HG03521 (cell line): Measurements from ENCODE around the gene COL26A1.

ENCODE experiments used
- ATAC-seq: cut with Tn5 transposase; IDR thresholded peaks from one replicate; pipeline ENCODE4 v1.9.1; 2021; ENCODE audit warnings: mild to moderate bottlenecking, moderate library complexity; ENCODE audit not compliant: unreplicated experiment

COL26A1 gene

DNA sequence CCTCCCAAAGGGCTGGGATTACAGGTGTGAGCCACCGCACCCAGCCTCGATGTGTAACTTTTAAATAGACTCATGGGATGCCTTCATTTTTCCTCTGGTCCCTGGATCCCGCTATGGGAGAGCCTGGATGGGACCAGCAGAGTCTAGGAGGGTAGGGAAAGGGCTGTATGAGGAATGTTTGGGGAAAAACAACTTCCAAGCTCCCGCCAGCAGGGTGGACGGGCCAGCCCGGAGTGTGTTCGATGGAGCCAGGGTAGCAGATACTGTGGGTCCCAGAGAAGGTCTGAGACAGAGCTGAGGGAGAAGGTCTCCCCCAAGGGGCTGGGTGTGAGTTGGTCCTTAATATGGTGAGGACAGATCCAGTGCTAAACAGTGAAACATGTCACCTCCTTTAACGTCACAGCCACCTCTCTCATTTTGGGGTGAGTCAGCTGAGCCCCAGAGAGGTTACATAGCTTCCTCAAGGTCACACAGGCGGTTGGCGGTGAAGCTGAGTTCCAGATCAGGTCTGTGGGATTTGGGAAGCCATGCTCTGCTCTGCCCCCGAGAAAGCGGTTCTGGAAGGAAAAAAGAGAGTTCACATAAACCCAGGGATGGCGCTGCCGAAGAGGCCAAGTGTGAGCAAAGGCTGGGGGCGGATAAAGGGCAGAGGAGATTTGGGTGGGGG, 200.0 kb downstream of the COL26A1 start:
- ATAC-seq, result no peak

- ATAC-seq, result no peak
Measured at GRCh38 chr7:101563198-101563901, 200.7 kb downstream of the COL26A1 start.

GRCh38 chr7:101563943-101564777, 201.5 kb downstream of the COL26A1 start:
- ATAC-seq, result no peak

DNA sequence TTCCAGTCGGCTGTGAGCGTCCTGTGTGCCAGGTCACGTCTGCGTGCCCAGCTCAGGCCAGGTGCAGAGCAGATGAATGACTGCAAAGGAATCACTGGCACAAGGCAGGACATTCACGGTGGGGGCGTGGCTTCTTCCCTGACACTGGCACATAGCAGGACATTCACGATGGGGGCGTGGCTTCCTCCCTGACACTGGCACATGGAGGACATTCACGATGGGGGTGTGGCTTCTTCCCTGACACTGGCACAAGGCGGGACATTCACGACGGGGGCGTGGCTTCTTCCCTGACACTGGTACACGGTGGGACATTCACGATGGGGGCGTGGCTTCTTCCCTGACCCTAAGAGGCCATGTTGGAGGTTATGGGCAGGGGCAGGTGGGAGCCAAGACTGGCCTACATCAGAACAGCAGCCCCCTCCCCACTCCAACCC, 202.1 kb downstream of the COL26A1 start:
- ATAC-seq, result no peak

GRCh38 chr7:101565601-101566209, 203.0 kb downstream of the COL26A1 start:
- no peak for ATAC-seq

DNA sequence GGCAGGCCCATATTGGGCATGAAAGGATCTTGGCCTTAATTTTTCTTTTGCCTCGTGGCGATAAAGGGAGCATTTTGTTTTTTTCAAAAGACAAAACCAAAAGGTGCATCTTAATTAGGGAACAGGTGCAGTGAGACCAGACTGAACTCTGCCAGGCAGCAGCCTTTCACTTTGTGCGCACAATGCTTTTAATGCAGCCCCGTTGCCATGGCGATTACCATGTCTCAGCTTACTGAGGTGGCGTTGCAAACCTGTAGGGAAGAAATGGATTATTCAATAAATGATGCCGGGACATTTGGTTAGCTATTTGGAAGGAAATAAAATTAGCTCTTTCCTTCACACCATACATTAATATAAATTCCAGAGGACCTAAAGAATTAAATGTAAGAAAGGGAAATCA, 204.6 kb downstream of the COL26A1 start:
- ATAC-seq, result no peak

DNA sequence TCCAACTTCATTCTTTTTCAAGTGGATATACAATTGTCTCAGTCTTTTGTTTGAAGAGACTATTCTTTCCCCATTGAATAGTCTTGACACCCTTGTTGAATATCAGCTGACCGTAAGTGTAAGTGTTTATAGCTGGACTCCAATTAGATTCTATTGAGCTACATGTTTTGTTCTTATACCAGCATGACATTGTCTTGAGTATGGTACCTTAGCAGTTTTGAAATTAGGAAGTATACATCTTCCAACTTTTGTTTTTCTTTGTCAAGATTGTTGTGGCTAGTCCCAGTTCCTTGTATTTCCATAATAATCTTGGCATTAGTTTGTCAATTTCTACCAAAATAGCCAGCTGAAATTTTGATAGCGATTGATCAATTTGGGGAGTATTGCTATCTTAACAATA, 209.5 kb downstream of the COL26A1 start:
- ATAC-seq, result no peak

GRCh38 chr7:101575168-101575567, 212.5 kb downstream of the COL26A1 start:
- ATAC-seq, result no peak

- no peak for ATAC-seq
Measured at GRCh38 chr7:101575721-101576120, 213.0 kb downstream of the COL26A1 start.

DNA sequence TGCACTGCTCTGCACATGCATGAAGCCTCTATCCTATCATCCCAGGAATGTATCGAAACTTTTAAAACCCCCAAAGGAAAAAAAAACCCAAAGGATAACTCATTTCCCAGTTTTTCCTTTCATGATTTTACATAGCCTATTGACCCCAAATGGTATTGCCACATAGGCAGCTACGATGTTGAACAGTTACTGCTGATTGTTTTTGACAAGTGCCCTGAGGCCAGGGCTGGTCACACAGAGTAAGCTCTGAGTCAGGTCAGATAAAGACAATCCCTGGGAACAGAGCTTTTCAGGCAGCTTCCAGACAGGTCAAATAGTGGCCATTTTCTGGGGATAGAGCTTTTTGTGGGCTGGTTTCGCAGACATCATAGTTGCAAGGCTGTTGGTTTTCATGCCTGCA, 214.3 kb downstream of the COL26A1 start:
- ATAC-seq, result no peak

GRCh38 chr7:101578552-101578951, 215.9 kb downstream of the COL26A1 start:
- no peak for ATAC-seq

GRCh38 chr7:101580596-101580995, 217.9 kb downstream of the COL26A1 start:
- no peak for ATAC-seq

DNA sequence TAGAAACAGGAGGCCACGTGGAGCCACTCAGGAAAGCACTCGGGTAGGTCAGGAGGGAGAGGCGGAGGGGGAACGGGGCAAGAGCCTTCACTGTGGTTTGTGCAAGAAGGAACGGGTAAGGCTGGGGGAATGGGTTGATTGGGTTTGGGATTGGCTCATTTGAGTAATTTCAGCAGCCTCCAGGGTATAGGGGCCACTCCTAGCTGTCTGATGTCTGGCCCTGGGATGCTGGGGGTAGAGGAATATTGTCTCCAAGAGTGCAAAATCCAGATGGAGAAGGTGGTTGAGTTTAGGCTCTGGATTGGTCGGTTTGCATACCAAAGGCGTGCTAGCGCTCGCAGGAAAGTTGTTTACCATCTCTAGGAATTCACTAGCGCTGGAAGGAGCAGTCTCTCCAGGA, 219.2 kb downstream of the COL26A1 start:
- no peak for ATAC-seq

DNA sequence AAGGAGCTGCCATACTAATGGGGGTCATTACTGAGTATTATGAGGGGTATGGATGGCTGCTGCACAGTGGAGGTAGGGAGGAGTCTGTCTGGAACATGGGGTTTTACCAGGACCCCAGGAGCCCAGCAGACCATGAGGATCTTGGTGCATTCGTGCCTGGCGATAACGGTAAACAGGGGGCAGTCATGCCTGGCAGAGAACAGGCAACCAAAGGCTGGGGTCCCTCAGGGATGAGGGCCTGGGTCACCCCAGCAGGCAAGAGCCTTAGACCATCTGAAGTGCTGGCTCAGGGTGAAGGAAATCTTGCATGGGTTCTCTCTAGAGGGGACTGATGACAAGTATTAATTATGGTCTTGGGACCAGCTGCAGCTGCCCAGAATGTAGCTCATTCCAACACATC, 220.3 kb downstream of the COL26A1 start:
- no peak for ATAC-seq

GRCh38 chr7:101586078-101586905, 223.6 kb downstream of the COL26A1 start:
- no peak for ATAC-seq

- ATAC-seq, result no peak
Measured at GRCh38 chr7:101586906-101587677, 224.4 kb downstream of the COL26A1 start.

DNA sequence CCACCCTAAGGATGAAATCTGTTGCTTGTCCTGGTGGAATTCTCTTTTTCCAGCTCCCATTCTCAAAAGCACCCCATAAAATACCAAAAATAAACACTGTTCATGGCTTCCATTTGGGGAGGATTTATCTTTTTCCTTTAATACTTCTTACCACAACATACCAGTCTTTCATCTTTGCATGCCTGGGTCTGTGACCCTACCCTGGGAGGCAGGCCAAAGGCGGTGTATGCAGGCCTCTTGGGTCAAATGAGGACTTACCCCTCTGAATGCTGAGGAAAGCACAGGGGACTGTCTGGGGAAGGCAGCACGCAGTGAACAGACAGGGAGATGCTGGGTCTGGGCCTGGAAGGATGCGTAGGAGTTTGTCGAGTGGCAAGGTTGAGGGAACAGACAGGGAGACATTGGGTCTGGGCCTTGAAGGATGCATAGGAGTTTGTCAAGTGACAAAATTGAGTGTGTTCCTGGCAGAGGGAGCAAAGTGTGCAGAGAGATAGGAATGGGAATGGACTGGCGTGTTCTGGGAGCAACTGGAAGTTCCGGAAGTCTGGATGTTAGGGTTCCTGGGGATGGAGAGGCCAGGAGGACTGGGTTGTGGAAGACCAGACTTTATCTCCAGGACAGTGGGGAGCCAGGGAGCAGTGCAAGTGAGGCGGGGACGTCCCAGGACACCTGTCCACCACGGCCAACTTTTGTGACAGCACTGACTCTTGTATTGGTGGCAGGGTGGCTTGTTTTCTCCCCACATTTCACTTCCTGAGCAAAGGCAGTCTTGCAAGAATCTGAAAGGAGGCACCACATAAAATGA, 225.7 kb downstream of the COL26A1 start:
- no peak for ATAC-seq

DNA sequence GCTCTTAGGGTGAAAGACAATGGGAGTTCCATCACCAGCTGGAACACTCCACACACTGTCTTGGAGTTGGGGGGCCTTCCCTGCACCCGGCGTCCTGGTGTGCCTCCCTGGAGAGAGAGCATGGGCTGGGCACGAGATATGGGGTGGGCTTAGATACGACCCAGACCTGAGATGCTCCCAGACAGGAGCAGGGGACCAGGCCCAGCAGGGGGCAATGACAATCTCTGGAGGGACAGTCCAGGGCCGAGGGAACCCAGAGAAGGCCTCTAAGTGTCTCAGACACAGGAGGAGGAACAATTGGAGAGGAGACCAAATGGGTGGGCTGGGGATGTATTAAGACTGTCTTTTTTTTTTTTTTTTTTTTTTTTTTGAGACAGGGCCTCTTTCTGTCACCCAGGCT, 226.4 kb downstream of the COL26A1 start:
- no peak for ATAC-seq
